SK-N-SH (cell line): ENCODE measurements around the gene CIBAR2.

ENCODE experiments used
- EZH2phosphoT487 ChIP-seq: fragments of 200-600 bp; sonication (generic); IDR thresholded peaks from 2 replicates; pipeline ENCODE4 v1.6.1; 2017; ENCODE audit warnings: low read depth, mixed run types, mild to moderate bottlenecking, antibody characterized with exemption, moderate library complexity, borderline replicate concordance
- FOSL2 ChIP-seq: IDR thresholded peaks from 2 replicates; pipeline ENCODE4 v1.4.0; 2012; ENCODE audit warnings: low read depth, mild to moderate bottlenecking, moderate library complexity, borderline replicate concordance
- TCF12 ChIP-seq: IDR thresholded peaks from 2 replicates; pipeline ENCODE4 v1.4.0; 2012
- TF ChIP-seq, protein P1 (sequence below): fragments of 200-600 bp; sonication (generic); IDR thresholded peaks from 2 replicates; pipeline ENCODE4 v1.6.1; 2017; ENCODE audit warnings: antibody characterized with exemption, mild to moderate bottlenecking, moderate library complexity
- TF ChIP-seq, protein P2 (sequence below): IDR thresholded peaks from 2 replicates; pipeline ENCODE4 v1.4.0; 2012; ENCODE audit warnings: low read depth, borderline replicate concordance
- TF ChIP-seq, protein P3 (sequence below): IDR thresholded peaks from 2 replicates; pipeline ENCODE4 v1.4.0; 2012; ENCODE audit warnings: low read depth, borderline replicate concordance

DNA sequence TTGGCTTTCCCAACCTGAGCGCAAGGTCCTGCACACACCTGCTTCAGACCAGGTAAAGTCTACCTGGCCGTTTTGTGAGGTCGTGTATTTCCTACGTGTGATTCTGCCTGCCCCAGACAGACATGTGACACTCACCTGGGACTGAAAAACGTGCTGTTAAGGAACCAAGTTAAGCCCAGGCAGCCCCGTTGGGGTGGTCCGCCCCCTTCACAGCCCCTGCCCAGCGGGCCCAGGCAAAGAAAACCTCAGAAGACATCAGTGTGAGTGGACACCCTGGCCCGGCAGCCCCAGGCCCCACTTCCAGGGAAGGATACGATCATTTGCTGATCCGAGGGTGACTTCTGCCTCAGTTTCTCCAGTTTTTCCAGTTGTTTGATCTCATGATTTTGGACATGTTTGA is 4.7 kb downstream of the CIBAR2 start:
- TF ChIP-seq, protein P1, sequence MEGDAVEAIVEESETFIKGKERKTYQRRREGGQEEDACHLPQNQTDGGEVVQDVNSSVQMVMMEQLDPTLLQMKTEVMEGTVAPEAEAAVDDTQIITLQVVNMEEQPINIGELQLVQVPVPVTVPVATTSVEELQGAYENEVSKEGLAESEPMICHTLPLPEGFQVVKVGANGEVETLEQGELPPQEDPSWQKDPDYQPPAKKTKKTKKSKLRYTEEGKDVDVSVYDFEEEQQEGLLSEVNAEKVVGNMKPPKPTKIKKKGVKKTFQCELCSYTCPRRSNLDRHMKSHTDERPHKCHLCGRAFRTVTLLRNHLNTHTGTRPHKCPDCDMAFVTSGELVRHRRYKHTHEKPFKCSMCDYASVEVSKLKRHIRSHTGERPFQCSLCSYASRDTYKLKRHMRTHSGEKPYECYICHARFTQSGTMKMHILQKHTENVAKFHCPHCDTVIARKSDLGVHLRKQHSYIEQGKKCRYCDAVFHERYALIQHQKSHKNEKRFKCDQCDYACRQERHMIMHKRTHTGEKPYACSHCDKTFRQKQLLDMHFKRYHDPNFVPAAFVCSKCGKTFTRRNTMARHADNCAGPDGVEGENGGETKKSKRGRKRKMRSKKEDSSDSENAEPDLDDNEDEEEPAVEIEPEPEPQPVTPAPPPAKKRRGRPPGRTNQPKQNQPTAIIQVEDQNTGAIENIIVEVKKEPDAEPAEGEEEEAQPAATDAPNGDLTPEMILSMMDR = no peak
- TF ChIP-seq, protein P2, sequence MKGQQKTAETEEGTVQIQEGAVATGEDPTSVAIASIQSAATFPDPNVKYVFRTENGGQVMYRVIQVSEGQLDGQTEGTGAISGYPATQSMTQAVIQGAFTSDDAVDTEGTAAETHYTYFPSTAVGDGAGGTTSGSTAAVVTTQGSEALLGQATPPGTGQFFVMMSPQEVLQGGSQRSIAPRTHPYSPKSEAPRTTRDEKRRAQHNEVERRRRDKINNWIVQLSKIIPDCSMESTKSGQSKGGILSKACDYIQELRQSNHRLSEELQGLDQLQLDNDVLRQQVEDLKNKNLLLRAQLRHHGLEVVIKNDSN = no peak
- TF ChIP-seq FOSL2 = no peak
- no peak for TF ChIP-seq TCF12
- TF ChIP-seq EZH2phosphoT487 = no peak
- TF ChIP-seq, protein P3, sequence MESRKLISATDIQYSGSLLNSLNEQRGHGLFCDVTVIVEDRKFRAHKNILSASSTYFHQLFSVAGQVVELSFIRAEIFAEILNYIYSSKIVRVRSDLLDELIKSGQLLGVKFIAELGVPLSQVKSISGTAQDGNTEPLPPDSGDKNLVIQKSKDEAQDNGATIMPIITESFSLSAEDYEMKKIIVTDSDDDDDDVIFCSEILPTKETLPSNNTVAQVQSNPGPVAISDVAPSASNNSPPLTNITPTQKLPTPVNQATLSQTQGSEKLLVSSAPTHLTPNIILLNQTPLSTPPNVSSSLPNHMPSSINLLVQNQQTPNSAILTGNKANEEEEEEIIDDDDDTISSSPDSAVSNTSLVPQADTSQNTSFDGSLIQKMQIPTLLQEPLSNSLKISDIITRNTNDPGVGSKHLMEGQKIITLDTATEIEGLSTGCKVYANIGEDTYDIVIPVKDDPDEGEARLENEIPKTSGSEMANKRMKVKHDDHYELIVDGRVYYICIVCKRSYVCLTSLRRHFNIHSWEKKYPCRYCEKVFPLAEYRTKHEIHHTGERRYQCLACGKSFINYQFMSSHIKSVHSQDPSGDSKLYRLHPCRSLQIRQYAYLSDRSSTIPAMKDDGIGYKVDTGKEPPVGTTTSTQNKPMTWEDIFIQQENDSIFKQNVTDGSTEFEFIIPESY = no peak
